K562 (cell line): ENCODE results near the gene CDNF. TPM values are rescaled to one million over a fixed set of nuclear protein-coding genes. Genes with fewer than 3 reads are reported as not detected.
A peak's percentile ranks its signal among the peaks of the same experiment; 100 is the strongest.

Experiments
- CHAMP1 ChIP-seq: fragments of 450-650 bp; IDR thresholded peaks from 2 replicates; pipeline ENCODE4 v1.6.1; 2016; ENCODE audit warnings: mild to moderate bottlenecking
- FOXA1 ChIP-seq: fragments of 450-650 bp; IDR thresholded peaks from 2 replicates; pipeline ENCODE4 v1.6.1; 2016; ENCODE audit warnings: mild to moderate bottlenecking, borderline replicate concordance
- HMGN3 ChIP-seq: IDR thresholded peaks from 2 replicates; pipeline ENCODE4 v1.6.1; 2011; ENCODE audit warnings: borderline replicate concordance, low read depth, mild to moderate bottlenecking, mixed read lengths, low read length; ENCODE audit not compliant: insufficient read length; ENCODE audit errors: extremely low read depth
- HSF4 ChIP-seq: fragments of 250-450 bp; sonication (Bioruptor Pico); IDR thresholded peaks from 2 replicates; pipeline ENCODE4 v2.1.2; 2022; ENCODE audit warnings: mild to moderate bottlenecking, moderate library complexity, borderline replicate concordance
- IRF1 ChIP-seq: sonication (generic); formaldehyde crosslinking; IDR thresholded peaks from 2 replicates; pipeline ENCODE4 v1.8.0; 2022; ENCODE audit warnings: missing genetic modification reagents, mild to moderate bottlenecking, borderline replicate concordance
- KDM2B ChIP-seq: fragments of 250-450 bp; sonication (Bioruptor Pico); IDR thresholded peaks from 2 replicates; pipeline ENCODE4 v1.8.0; 2021; ENCODE audit warnings: mild to moderate bottlenecking, moderate library complexity
- KLF1 ChIP-seq: fragments of 450-650 bp; IDR thresholded peaks from 2 replicates; pipeline ENCODE4 v1.6.1; 2016; ENCODE audit warnings: missing genetic modification characterization, missing compliant biosample characterization
- L3MBTL2 ChIP-seq: fragments of 450-650 bp; IDR thresholded peaks from 2 replicates; pipeline ENCODE4 v1.6.1; 2016; ENCODE audit warnings: mild to moderate bottlenecking, moderate library complexity
- LEF1 ChIP-seq: fragments of 450-650 bp; IDR thresholded peaks from 2 replicates; pipeline ENCODE4 v1.6.1; 2016; ENCODE audit warnings: mild to moderate bottlenecking
- MAFG ChIP-seq: fragments of 450-650 bp; conservative IDR thresholded peaks from 2 replicates; pipeline ENCODE4 v1.6.1; 2016; ENCODE audit warnings: missing genetic modification characterization, missing compliant biosample characterization
- MCM2 ChIP-seq: fragments of 450-650 bp; IDR thresholded peaks from 2 replicates; pipeline ENCODE4 v1.6.1; 2017; ENCODE audit warnings: low read depth, mild to moderate bottlenecking
- MCM3 ChIP-seq: fragments of 450-650 bp; IDR thresholded peaks from 2 replicates; pipeline ENCODE4 v1.6.1; 2016
- MECOM ChIP-seq: fragments of 250-450 bp; sonication (Bioruptor Pico); IDR thresholded peaks from 2 replicates; pipeline ENCODE4 v1.8.0; 2022; ENCODE audit warnings: inconsistent platforms
- NR4A1 ChIP-seq, 2 experiments: fragments of 250-450 bp in 1 of 2; fragments of 450-650 bp in 1 of 2; sonication (Bioruptor Pico) in 1 of 2; IDR thresholded peaks; 2 replicates each; pipeline versions ENCODE4 v1.4.0 to v1.6.1; 2016 to 2020; ENCODE audit warnings: mild to moderate bottlenecking in 2 of 2, missing compliant biosample characterization in 1 of 2, missing genetic modification characterization in 1 of 2, moderate library complexity in 1 of 2
- PRMT5 ChIP-seq: sonication (generic); formaldehyde crosslinking; IDR thresholded peaks from 2 replicates; pipeline ENCODE4 v1.5.0; 2020; ENCODE audit warnings: missing genetic modification reagents
- SPI1 ChIP-seq: IDR thresholded peaks from 2 replicates; pipeline ENCODE4 v1.6.1; 2011; ENCODE audit warnings: low read depth, low read length, control low read depth, borderline replicate concordance
- TAF9B ChIP-seq: fragments of 450-650 bp; IDR thresholded peaks from 2 replicates; pipeline ENCODE4 v1.6.1; 2018; ENCODE audit warnings: mild to moderate bottlenecking; ENCODE audit not compliant: partially characterized antibody
- TCF3 ChIP-seq: sonication (generic); formaldehyde crosslinking; IDR thresholded peaks from 2 replicates; pipeline ENCODE4 v1.4.0; 2020; ENCODE audit warnings: mild to moderate bottlenecking, missing genetic modification reagents
- THAP7 ChIP-seq: fragments of 250-450 bp; sonication (Bioruptor Pico); IDR thresholded peaks from 2 replicates; pipeline ENCODE4 v1.5.0; 2021
- YY1 ChIP-seq, 3 experiments: IDR thresholded peaks; 2 replicates each; pipeline ENCODE4 v1.6.1; 2011; ENCODE audit warnings: low read length in 2 of 3, mild to moderate bottlenecking in 2 of 3, moderate library complexity in 2 of 3, borderline replicate concordance in 1 of 3, control low read depth in 1 of 3, low read depth in 1 of 3; ENCODE audit not compliant: insufficient read depth in 3 of 3, insufficient replicate concordance in 2 of 3, control insufficient read depth in 1 of 3, insufficient read length in 1 of 3; ENCODE audit errors: extremely low read depth in 1 of 3
- ZBTB8A ChIP-seq: fragments of 450-650 bp; IDR thresholded peaks from 2 replicates; pipeline ENCODE4 v1.6.1; 2018; ENCODE audit warnings: mild to moderate bottlenecking, moderate library complexity; ENCODE audit not compliant: partially characterized antibody
- ZC3H4 ChIP-seq: sonication (generic); formaldehyde crosslinking; IDR thresholded peaks from 2 replicates; pipeline ENCODE4 v1.9.0; 2021; ENCODE audit warnings: missing genetic modification reagents, borderline replicate concordance
- ZNF217 ChIP-seq: sonication (generic); formaldehyde crosslinking; IDR thresholded peaks from 2 replicates; pipeline ENCODE4 v1.8.0; 2022; ENCODE audit warnings: mild to moderate bottlenecking, missing genetic modification reagents
- ZNF224 ChIP-seq: sonication (generic); formaldehyde crosslinking; IDR thresholded peaks from 2 replicates; pipeline ENCODE4 v1.8.0; 2022; ENCODE audit warnings: mild to moderate bottlenecking, missing genetic modification reagents
- ZNF263 ChIP-seq: sonication (generic); formaldehyde crosslinking; IDR thresholded peaks from 2 replicates; pipeline ENCODE4 v1.8.0; 2022; ENCODE audit warnings: mild to moderate bottlenecking, missing genetic modification reagents, borderline replicate concordance
- ZNF436 ChIP-seq: fragments of 250-450, 450-650 bp; sonication (Bioruptor Pico); formaldehyde crosslinking; IDR thresholded peaks from 2 replicates; pipeline ENCODE4 v1.7.0; 2020; ENCODE audit warnings: mild to moderate bottlenecking
- polyA plus RNA-seq, 8 experiments: library from polyadenylated mRNA; depleted of rRNA in 4 of 8; stranded (reverse) in 5 of 8; unstranded in 3 of 8; fragments of >200 nt; fragmentation: Nextera tagmentation in 2 of 8; fragmentation: Illumina TruSeq in 1 of 8; extraction: Ambion mirVana in 2 of 8; extraction: Trizol in 1 of 8; gene quantifications; 2 replicates each; pipeline versions ENCODE4 v1.2.1 to v1.2.3, GENCODE V29; 2011 to 2014; ENCODE audit warnings: inconsistent platforms in 1 of 8, missing spikeins in 1 of 8
- total RNA-seq, 7 experiments: library from RNA; depleted of rRNA in 6 of 7; stranded (reverse); fragments of >200 nt in 6 of 7; fragmentation: Illumina TruSeq in 2 of 7; extraction: Trizol in 2 of 7; gene quantifications; 2 replicates each; pipeline versions ENCODE4 v1.2.1 to v1.2.3, GENCODE V29; 2011 to 2021; ENCODE audit warnings: low replicate concordance in 1 of 7

CDNF gene
- total and polyA plus RNA-seq, 9 of the 15 experiments (the other 6 are each of a cell fraction or from before 2014, with no cell fraction given) = 0.18 to 1.6 (median 0.61) TPM

- TF ChIP-seq THAP7 (CRISPR knock-in tag) (no peak), ZNF263 (no peak; the same call in 1 of the 2 replicates), YY1 (IDR thresholded peaks at IDR 0.05; ENCODE audit: borderline replicate concordance in 1 of 3, control insufficient read depth in 1 of 3, extremely low read depth in 1 of 3, insufficient read depth in 3 of 3, insufficient read length in 1 of 3, insufficient replicate concordance in 2 of 3, low read depth in 1 of 3, low read length in 2 of 3) (peak in 2 of 3 experiments; percentile 68 to 88), NR4A1 (CRISPR knock-in tag; IDR thresholded peaks at IDR 0.05) (no peak), NR4A1 (tag; IDR thresholded peaks at IDR 0.05) (no peak), CHAMP1 (no peak), MCM2 (no peak), MECOM (CRISPR knock-in tag) (no peak), PRMT5 (CRISPR knock-in tag) (no peak), ZNF436 (CRISPR knock-in tag) (no peak), KLF1 (tag) (peak; percentile 78; the same call in 1 of the 2 replicates), SPI1 (no peak), ZBTB8A (no peak), KDM2B (CRISPR knock-in tag) (no peak), ZNF217 (no peak), IRF1 (no peak), FOXA1 (no peak), HSF4 (CRISPR knock-in tag) (no peak), HMGN3 (peak; percentile 78), LEF1 (no peak), ZC3H4 (CRISPR knock-in tag) (no peak), ZNF224 (CRISPR knock-in tag) (no peak), MCM3 (no peak), L3MBTL2 (peak; percentile 62), TAF9B (peak; percentile 47), MAFG (tag) (no peak), TCF3 (no peak)
Observed at GRCh38 chr10:14837757-14838581, at the start of gene CDNF, which contains the start of the genes HSPA14 and MSANTD7 (continued).
